GM23338 (cell line): ENCODE measurements around the gene CMTM6. TPM values are rescaled to one million over a fixed set of nuclear protein-coding genes. Genes with fewer than 3 reads are reported as not detected.

Experiments used
- ATAC-seq: fragments of 200-7000 bp; cut with Tn5 transposase; 3 replicates; pipeline ENCODE4 v1.9.1; 2020
- DNase-seq: peaks from one replicate; pipeline ENCODE4 v3.0.0-alpha.2; 2015; ENCODE audit warnings: low spot score
- H2AFZ ChIP-seq: fragments of 200-600 bp; sonication (generic); 2 replicates; pipeline ENCODE4 v1.8.0; 2016; ENCODE audit warnings: antibody characterized with exemption, mild to moderate bottlenecking, moderate library complexity
- H3F3A ChIP-seq: fragments of 200-600 bp; sonication (generic); replicated peaks from 2 replicates; pipeline ENCODE4 v1.8.0; 2017; ENCODE audit warnings: antibody characterized with exemption, mixed run types, low read depth
- H3K27ac ChIP-seq: fragments of 200-600 bp; sonication (generic); 2 replicates; pipeline ENCODE4 v1.6.1; 2016; ENCODE audit warnings: low read depth
- H3K27me3 ChIP-seq: fragments of 200-600 bp; sonication (generic); 2 replicates; pipeline ENCODE4 v1.8.0; 2016; ENCODE audit warnings: mild to moderate bottlenecking, mixed run types, moderate library complexity; ENCODE audit not compliant: insufficient read depth
- H3K36me3 ChIP-seq: fragments of 200-600 bp; sonication (generic); 2 replicates; pipeline ENCODE4 v1.8.0; 2016; ENCODE audit warnings: mild to moderate bottlenecking; ENCODE audit not compliant: insufficient read depth
- H3K4me1 ChIP-seq: fragments of 200-600 bp; sonication (generic); 2 replicates; pipeline ENCODE4 v1.8.0; 2016; ENCODE audit warnings: mild to moderate bottlenecking, moderate library complexity; ENCODE audit not compliant: insufficient read depth
- H3K4me2 ChIP-seq: fragments of 200-600 bp; sonication (generic); 2 replicates; pipeline ENCODE4 v1.7.1; 2017; ENCODE audit warnings: mixed run types
- H3K4me3 ChIP-seq: fragments of 200-600 bp; sonication (generic); 2 replicates; pipeline ENCODE4 v1.6.1; 2016; ENCODE audit warnings: mixed run types
- H3K79me2 ChIP-seq: fragments of 200-600 bp; sonication (generic); replicated peaks from 2 replicates; pipeline ENCODE4 v1.8.0; 2017; ENCODE audit warnings: mild to moderate bottlenecking; ENCODE audit not compliant: insufficient read depth
- H3K9me2 ChIP-seq: fragments of 200-600 bp; sonication (generic); 2 replicates; pipeline ENCODE4 v1.8.0; 2017; ENCODE audit not compliant: insufficient read depth
- H4K20me1 ChIP-seq: fragments of 200-600 bp; sonication (generic); replicated peaks from 2 replicates; pipeline ENCODE4 v1.8.0; 2017; ENCODE audit warnings: mild to moderate bottlenecking; ENCODE audit not compliant: insufficient read depth
- H3K27ac Mint-ChIP-seq: 2 replicates; pipeline ENCODE4 v1.8.0; 2020; ENCODE audit warnings: inconsistent platforms, mild to moderate bottlenecking, moderate library complexity, mixed read lengths
- H3K27me3 Mint-ChIP-seq: 3 replicates; pipeline ENCODE4 v1.8.0; 2022; ENCODE audit warnings: low read depth, mild to moderate bottlenecking, moderate library complexity, mixed read lengths, inconsistent platforms; ENCODE audit not compliant: insufficient read depth, poor library complexity
- H3K36me3 Mint-ChIP-seq: 3 replicates; pipeline ENCODE4 v1.8.0; 2021; ENCODE audit warnings: low read depth, mild to moderate bottlenecking, inconsistent platforms, moderate library complexity, mixed read lengths
- H3K4me1 Mint-ChIP-seq: 3 replicates; pipeline ENCODE4 v1.8.0; 2020; ENCODE audit warnings: mild to moderate bottlenecking, inconsistent platforms, mixed read lengths
- H3K4me3 Mint-ChIP-seq: 3 replicates; pipeline ENCODE4 v1.8.0; 2021; ENCODE audit warnings: moderate library complexity, mild to moderate bottlenecking, inconsistent platforms, mixed read lengths
- H3K9me3 Mint-ChIP-seq: 3 replicates; pipeline ENCODE4 v1.8.0; 2020; ENCODE audit warnings: moderate library complexity, mild to moderate bottlenecking, inconsistent platforms, mixed read lengths
- CREB1 ChIP-seq: fragments of 250-450 bp; sonication (Bioruptor Pico); IDR thresholded peaks from 2 replicates; pipeline ENCODE4 v1.5.0; 2020; ENCODE audit warnings: low read depth, mild to moderate bottlenecking, moderate library complexity
- EZH2 ChIP-seq: fragments of 200-600 bp; sonication (generic); IDR thresholded peaks from one replicate; pipeline ENCODE4 v1.8.0; 2017; ENCODE audit warnings: antibody characterized with exemption, mild to moderate bottlenecking, low read depth; ENCODE audit not compliant: unreplicated experiment
- EZH2phosphoT487 ChIP-seq: fragments of 200-600 bp; sonication (generic); IDR thresholded peaks from one replicate; pipeline ENCODE4 v1.8.1; 2018; ENCODE audit warnings: antibody characterized with exemption; ENCODE audit not compliant: unreplicated experiment
- JUNB ChIP-seq: IDR thresholded peaks from one replicate; pipeline ENCODE4 v1.6.1; 2016; ENCODE audit warnings: antibody characterized with exemption; ENCODE audit not compliant: unreplicated experiment
- NANOG ChIP-seq: IDR thresholded peaks from 2 replicates; pipeline ENCODE4 v1.6.1; 2016; ENCODE audit warnings: antibody characterized with exemption, borderline replicate concordance
- POLR2AphosphoS5 ChIP-seq: IDR thresholded peaks from 2 replicates; pipeline ENCODE4 v1.6.1; 2016; ENCODE audit warnings: antibody characterized with exemption, low read depth
- STAT1 ChIP-seq: IDR thresholded peaks from one replicate; pipeline ENCODE4 v1.6.1; 2016; ENCODE audit warnings: antibody characterized with exemption; ENCODE audit not compliant: unreplicated experiment
- ZNF114 ChIP-seq: fragments of 250-450 bp; sonication (Bioruptor Pico); IDR thresholded peaks from 2 replicates; pipeline ENCODE4 v1.5.0; 2020; ENCODE audit warnings: mild to moderate bottlenecking, moderate library complexity
- ZNF331 ChIP-seq: fragments of 250-450 bp; sonication (Bioruptor Pico); IDR thresholded peaks from 2 replicates; pipeline ENCODE4 v1.5.0; 2020; ENCODE audit warnings: low read depth, mild to moderate bottlenecking, moderate library complexity
- polyA plus RNA-seq: library from polyadenylated mRNA; unstranded; fragments of >200 nt; fragmentation: Nextera tagmentation; extraction: Ambion mirVana; gene quantifications from 2 replicates; pipeline ENCODE4 v1.2.1, GENCODE V29; 2016
- total RNA-seq: library from RNA; depleted of rRNA; stranded (reverse); fragments of >200 nt; shearing (Covaris generic); gene quantifications from 2 replicates; pipeline ENCODE4 v1.2.3, GENCODE V29; 2014
- TF ChIP-seq, protein P1 (sequence below): IDR thresholded peaks from one replicate; pipeline ENCODE4 v1.6.1; 2018; ENCODE audit warnings: antibody characterized with exemption; ENCODE audit not compliant: unreplicated experiment
- TF ChIP-seq, protein P2 (sequence below): IDR thresholded peaks from 2 replicates; pipeline ENCODE4 v1.6.1; 2016; ENCODE audit warnings: antibody characterized with exemption
- TF ChIP-seq, protein P3 (sequence below): fragments of 250-450 bp; sonication (Bioruptor Pico); IDR thresholded peaks from 2 replicates; pipeline ENCODE4 v1.5.0; 2020; ENCODE audit warnings: mild to moderate bottlenecking, moderate library complexity
- TF ChIP-seq, protein P4 (sequence below), 2 experiments: fragments of 200-600 bp in 1 of 2; sonication (generic) in 1 of 2; conservative IDR thresholded peaks; 2 replicates each; pipeline versions ENCODE4 v1.5.1 to v1.6.1; 2016 to 2017; ENCODE audit warnings: antibody characterized with exemption in 2 of 2, low read depth in 2 of 2, mild to moderate bottlenecking in 2 of 2, moderate library complexity in 1 of 2

The CMTM6 gene
- total and polyA plus RNA-seq, 2 experiments from 2014 or later, result 42.3 to 123 TPM

DNA sequence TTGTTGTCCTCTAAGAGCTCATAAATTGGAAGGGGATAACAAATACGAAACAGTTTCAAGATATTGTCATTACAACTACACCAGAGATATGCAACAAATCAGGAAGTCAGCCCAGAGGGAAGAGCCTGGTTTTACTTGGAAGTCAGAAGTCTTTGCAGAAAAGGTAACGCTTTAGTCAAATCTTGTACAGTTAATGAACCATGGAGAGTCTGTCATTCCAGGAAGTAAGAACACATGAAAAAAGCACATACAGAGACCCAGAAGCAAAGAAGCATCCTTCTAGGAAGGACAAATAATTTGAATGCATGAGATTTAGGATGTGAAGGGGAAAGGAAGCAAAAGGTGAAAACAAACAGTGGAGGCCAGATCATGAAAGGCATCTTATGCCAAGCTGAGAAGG is 48.4 kb upstream of the CMTM6 start:
- Histone ChIP-seq H3K79me2 (peaks cover 100% of the 10 kb centered on the region), H3K4me3 (no peak overlapping the region), H3K36me3 (no peaks in the 10 kb centered on the region), H3K4me2 (no peak overlapping the region), H3K27ac (no peak overlapping the region), H3F3A (no peaks in the 10 kb centered on the region), H2AFZ (no peak overlapping the region), H4K20me1 (peaks cover 30% of the 10 kb centered on the region), H3K27me3 (no peaks in the 10 kb centered on the region), H3K9me2 (no peaks in the 10 kb centered on the region), H3K4me1 (peaks cover 6% of the 10 kb centered on the region; the same call in 1 of the 2 replicates)
- Mint-ChIP-seq H3K4me3 (no peak overlapping the region), H3K27ac (no peak overlapping the region), H3K27me3 (no peaks in the 10 kb centered on the region), H3K9me3 (no peaks in the 10 kb centered on the region), H3K4me1 (peaks cover 24% of the 10 kb centered on the region), H3K36me3 (no peaks in the 10 kb centered on the region)
- no peak for DNase-seq
- ATAC-seq, result no peak
- TF ChIP-seq CREB1, result no peak
- TF ChIP-seq STAT1, result no peak
- no peak for TF ChIP-seq ZNF114
- TF ChIP-seq, protein P1, sequence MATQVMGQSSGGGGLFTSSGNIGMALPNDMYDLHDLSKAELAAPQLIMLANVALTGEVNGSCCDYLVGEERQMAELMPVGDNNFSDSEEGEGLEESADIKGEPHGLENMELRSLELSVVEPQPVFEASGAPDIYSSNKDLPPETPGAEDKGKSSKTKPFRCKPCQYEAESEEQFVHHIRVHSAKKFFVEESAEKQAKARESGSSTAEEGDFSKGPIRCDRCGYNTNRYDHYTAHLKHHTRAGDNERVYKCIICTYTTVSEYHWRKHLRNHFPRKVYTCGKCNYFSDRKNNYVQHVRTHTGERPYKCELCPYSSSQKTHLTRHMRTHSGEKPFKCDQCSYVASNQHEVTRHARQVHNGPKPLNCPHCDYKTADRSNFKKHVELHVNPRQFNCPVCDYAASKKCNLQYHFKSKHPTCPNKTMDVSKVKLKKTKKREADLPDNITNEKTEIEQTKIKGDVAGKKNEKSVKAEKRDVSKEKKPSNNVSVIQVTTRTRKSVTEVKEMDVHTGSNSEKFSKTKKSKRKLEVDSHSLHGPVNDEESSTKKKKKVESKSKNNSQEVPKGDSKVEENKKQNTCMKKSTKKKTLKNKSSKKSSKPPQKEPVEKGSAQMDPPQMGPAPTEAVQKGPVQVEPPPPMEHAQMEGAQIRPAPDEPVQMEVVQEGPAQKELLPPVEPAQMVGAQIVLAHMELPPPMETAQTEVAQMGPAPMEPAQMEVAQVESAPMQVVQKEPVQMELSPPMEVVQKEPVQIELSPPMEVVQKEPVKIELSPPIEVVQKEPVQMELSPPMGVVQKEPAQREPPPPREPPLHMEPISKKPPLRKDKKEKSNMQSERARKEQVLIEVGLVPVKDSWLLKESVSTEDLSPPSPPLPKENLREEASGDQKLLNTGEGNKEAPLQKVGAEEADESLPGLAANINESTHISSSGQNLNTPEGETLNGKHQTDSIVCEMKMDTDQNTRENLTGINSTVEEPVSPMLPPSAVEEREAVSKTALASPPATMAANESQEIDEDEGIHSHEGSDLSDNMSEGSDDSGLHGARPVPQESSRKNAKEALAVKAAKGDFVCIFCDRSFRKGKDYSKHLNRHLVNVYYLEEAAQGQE, result no peak
- no peak for TF ChIP-seq EZH2
- TF ChIP-seq, protein P2, sequence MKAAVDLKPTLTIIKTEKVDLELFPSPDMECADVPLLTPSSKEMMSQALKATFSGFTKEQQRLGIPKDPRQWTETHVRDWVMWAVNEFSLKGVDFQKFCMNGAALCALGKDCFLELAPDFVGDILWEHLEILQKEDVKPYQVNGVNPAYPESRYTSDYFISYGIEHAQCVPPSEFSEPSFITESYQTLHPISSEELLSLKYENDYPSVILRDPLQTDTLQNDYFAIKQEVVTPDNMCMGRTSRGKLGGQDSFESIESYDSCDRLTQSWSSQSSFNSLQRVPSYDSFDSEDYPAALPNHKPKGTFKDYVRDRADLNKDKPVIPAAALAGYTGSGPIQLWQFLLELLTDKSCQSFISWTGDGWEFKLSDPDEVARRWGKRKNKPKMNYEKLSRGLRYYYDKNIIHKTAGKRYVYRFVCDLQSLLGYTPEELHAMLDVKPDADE, result no peak
- no peak for TF ChIP-seq POLR2AphosphoS5
- TF ChIP-seq NANOG, result no peak
- no peak for TF ChIP-seq EZH2phosphoT487
- no peak for TF ChIP-seq ZNF331 (CRISPR knock-in tag)
- TF ChIP-seq, protein P3, sequence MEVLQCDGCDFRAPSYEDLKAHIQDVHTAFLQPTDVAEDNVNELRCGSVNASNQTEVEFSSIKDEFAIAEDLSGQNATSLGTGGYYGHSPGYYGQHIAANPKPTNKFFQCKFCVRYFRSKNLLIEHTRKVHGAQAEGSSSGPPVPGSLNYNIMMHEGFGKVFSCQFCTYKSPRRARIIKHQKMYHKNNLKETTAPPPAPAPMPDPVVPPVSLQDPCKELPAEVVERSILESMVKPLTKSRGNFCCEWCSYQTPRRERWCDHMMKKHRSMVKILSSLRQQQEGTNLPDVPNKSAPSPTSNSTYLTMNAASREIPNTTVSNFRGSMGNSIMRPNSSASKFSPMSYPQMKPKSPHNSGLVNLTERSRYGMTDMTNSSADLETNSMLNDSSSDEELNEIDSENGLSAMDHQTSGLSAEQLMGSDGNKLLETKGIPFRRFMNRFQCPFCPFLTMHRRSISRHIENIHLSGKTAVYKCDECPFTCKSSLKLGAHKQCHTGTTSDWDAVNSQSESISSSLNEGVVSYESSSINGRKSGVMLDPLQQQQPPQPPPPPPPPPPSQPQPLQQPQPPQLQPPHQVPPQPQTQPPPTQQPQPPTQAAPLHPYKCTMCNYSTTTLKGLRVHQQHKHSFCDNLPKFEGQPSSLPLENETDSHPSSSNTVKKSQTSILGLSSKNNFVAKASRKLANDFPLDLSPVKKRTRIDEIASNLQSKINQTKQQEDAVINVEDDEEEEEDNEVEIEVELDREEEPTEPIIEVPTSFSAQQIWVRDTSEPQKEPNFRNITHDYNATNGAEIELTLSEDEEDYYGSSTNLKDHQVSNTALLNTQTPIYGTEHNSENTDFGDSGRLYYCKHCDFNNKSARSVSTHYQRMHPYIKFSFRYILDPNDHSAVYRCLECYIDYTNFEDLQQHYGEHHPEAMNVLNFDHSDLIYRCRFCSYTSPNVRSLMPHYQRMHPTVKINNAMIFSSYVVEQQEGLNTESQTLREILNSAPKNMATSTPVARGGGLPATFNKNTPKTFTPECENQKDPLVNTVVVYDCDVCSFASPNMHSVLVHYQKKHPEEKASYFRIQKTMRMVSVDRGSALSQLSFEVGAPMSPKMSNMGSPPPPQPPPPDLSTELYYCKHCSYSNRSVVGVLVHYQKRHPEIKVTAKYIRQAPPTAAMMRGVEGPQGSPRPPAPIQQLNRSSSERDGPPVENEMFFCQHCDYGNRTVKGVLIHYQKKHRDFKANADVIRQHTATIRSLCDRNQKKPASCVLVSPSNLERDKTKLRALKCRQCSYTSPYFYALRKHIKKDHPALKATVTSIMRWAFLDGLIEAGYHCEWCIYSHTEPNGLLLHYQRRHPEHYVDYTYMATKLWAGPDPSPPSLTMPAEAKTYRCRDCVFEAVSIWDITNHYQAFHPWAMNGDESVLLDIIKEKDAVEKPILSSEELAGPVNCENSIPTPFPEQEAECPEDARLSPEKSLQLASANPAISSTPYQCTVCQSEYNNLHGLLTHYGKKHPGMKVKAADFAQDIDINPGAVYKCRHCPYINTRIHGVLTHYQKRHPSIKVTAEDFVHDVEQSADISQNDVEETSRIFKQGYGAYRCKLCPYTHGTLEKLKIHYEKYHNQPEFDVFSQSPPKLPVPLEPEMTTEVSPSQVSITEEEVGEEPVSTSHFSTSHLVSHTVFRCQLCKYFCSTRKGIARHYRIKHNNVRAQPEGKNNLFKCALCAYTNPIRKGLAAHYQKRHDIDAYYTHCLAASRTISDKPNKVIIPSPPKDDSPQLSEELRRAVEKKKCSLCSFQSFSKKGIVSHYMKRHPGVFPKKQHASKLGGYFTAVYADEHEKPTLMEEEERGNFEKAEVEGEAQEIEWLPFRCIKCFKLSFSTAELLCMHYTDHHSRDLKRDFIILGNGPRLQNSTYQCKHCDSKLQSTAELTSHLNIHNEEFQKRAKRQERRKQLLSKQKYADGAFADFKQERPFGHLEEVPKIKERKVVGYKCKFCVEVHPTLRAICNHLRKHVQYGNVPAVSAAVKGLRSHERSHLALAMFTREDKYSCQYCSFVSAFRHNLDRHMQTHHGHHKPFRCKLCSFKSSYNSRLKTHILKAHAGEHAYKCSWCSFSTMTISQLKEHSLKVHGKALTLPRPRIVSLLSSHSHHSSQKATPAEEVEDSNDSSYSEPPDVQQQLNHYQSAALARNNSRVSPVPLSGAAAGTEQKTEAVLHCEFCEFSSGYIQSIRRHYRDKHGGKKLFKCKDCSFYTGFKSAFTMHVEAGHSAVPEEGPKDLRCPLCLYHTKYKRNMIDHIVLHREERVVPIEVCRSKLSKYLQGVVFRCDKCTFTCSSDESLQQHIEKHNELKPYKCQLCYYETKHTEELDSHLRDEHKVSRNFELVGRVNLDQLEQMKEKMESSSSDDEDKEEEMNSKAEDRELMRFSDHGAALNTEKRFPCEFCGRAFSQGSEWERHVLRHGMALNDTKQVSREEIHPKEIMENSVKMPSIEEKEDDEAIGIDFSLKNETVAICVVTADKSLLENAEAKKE (CRISPR knock-in tag), result no peak
- no peak for TF ChIP-seq JUNB
- TF ChIP-seq, protein P4, sequence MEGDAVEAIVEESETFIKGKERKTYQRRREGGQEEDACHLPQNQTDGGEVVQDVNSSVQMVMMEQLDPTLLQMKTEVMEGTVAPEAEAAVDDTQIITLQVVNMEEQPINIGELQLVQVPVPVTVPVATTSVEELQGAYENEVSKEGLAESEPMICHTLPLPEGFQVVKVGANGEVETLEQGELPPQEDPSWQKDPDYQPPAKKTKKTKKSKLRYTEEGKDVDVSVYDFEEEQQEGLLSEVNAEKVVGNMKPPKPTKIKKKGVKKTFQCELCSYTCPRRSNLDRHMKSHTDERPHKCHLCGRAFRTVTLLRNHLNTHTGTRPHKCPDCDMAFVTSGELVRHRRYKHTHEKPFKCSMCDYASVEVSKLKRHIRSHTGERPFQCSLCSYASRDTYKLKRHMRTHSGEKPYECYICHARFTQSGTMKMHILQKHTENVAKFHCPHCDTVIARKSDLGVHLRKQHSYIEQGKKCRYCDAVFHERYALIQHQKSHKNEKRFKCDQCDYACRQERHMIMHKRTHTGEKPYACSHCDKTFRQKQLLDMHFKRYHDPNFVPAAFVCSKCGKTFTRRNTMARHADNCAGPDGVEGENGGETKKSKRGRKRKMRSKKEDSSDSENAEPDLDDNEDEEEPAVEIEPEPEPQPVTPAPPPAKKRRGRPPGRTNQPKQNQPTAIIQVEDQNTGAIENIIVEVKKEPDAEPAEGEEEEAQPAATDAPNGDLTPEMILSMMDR (conservative IDR thresholded peaks at IDR 0.05; ENCODE audit: low read depth in 2 of 2), result no peak
